DND-41 (cell line): ENCODE data around the gene UGT2A3.

ENCODE experiments used
- EZH2 ChIP-seq: IDR thresholded peaks from 3 replicates; pipeline ENCODE4 v1.6.1; 2012; ENCODE audit warnings: borderline replicate concordance, low read depth, mild to moderate bottlenecking, moderate library complexity, low read length, inconsistent platforms; ENCODE audit not compliant: severe bottlenecking
- TF ChIP-seq, protein P1 (sequence below): IDR thresholded peaks from 2 replicates; pipeline ENCODE4 v1.5.1; 2012; ENCODE audit warnings: borderline replicate concordance, low read length, moderate library complexity, mild to moderate bottlenecking; ENCODE audit not compliant: poor library complexity, severe bottlenecking; ENCODE audit errors: extremely low read depth

DNA sequence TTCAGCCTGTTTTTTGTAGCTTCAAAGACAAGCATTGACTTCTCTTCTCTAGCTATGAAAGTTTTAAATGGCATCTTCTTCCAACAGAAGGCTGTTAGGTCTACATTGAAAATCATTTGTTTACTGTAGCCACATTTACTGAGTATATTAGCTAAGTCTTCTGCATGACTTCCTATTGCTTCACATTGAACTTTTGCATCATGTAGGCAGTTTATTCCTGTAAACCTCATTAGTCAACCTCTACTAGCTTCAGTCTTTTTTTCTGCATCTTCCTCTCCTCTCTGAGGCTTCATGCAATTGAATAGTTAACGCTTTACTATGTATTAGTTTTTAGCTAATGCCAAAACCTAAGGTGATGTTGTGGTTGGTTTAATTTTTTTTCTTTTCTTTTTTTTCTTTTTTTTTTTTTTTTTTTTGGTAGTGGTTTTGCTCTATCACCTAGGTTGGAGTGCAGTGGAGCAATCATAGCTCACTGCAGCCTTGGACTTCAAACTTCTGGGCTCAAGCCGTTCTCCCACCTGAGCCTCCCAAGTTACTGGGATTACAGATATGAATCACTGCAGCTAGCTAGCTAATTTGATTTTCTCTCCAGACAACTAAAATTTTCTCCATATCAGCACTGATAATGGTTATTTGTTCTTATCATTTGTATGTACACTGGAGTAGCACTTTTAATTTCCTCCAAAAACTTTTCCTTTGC, 3.4 kb downstream of the UGT2A3 start:
- no peak for TF ChIP-seq EZH2
- TF ChIP-seq, protein P1, sequence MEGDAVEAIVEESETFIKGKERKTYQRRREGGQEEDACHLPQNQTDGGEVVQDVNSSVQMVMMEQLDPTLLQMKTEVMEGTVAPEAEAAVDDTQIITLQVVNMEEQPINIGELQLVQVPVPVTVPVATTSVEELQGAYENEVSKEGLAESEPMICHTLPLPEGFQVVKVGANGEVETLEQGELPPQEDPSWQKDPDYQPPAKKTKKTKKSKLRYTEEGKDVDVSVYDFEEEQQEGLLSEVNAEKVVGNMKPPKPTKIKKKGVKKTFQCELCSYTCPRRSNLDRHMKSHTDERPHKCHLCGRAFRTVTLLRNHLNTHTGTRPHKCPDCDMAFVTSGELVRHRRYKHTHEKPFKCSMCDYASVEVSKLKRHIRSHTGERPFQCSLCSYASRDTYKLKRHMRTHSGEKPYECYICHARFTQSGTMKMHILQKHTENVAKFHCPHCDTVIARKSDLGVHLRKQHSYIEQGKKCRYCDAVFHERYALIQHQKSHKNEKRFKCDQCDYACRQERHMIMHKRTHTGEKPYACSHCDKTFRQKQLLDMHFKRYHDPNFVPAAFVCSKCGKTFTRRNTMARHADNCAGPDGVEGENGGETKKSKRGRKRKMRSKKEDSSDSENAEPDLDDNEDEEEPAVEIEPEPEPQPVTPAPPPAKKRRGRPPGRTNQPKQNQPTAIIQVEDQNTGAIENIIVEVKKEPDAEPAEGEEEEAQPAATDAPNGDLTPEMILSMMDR: no peak
